Neuronal stem cell (in vitro differentiated cells): Measurements from ENCODE around the gene CACUL1.

ENCODE experiments used
- DNase-seq: peaks from one replicate; pipeline ENCODE4 v3.0.0-alpha.2; 2013; ENCODE audit warnings: low spot score
- H2AFZ ChIP-seq: one replicate; pipeline ENCODE4 v1.6.1; 2013; ENCODE audit warnings: mild to moderate bottlenecking, low read length, inconsistent platforms
- H2AK5ac ChIP-seq: 2 replicates; pipeline ENCODE4 v1.6.1; 2013; ENCODE audit warnings: low read depth, mild to moderate bottlenecking, inconsistent platforms, low read length, moderate library complexity, mixed read lengths
- H2BK120ac ChIP-seq: 2 replicates; pipeline ENCODE4 v1.6.1; 2013; ENCODE audit warnings: low read depth, mild to moderate bottlenecking, inconsistent platforms, low read length, moderate library complexity, mixed read lengths
- H2BK12ac ChIP-seq: one replicate; pipeline ENCODE4 v1.6.1; 2013; ENCODE audit warnings: low read length, inconsistent platforms
- H2BK15ac ChIP-seq: 2 replicates; pipeline ENCODE4 v1.6.1; 2013; ENCODE audit warnings: mild to moderate bottlenecking, low read length, inconsistent platforms, mixed read lengths
- H2BK5ac ChIP-seq: one replicate; pipeline ENCODE4 v1.6.1; 2013; ENCODE audit warnings: inconsistent platforms, mild to moderate bottlenecking, low read length, moderate library complexity
- H3K14ac ChIP-seq: one replicate; pipeline ENCODE4 v1.6.1; 2013; ENCODE audit warnings: low read length, inconsistent platforms
- H3K18ac ChIP-seq: 2 replicates; pipeline ENCODE4 v1.6.1; 2013; ENCODE audit warnings: low read length, inconsistent platforms
- H3K23ac ChIP-seq: 2 replicates; pipeline ENCODE4 v1.6.1; 2013; ENCODE audit warnings: low read depth, mild to moderate bottlenecking, mixed read lengths, low read length, inconsistent platforms; ENCODE audit not compliant: poor library complexity
- H3K27ac ChIP-seq: replicated peaks from 3 replicates; pipeline ENCODE4 v1.5.1; 2013; ENCODE audit warnings: low read length, inconsistent platforms
- H3K27me3 ChIP-seq, 3 experiments: 2 replicates each; pipeline ENCODE4 v1.6.1; 2013; ENCODE audit warnings: low read length in 3 of 3, mild to moderate bottlenecking in 2 of 3, inconsistent platforms in 1 of 3, low read depth in 1 of 3, mixed read lengths in 1 of 3, moderate library complexity in 1 of 3; ENCODE audit not compliant: control insufficient read depth in 3 of 3, insufficient read depth in 3 of 3
- H3K36me3 ChIP-seq, 2 donors: replicated peaks in 1 of 2; 2 replicates each; pipeline ENCODE4 v1.6.1; 2013; ENCODE audit warnings: low read length in 2 of 2; ENCODE audit not compliant: control insufficient read depth in 2 of 2, insufficient read depth in 2 of 2
- H3K4ac ChIP-seq: 2 replicates; pipeline ENCODE4 v1.6.1; 2013; ENCODE audit warnings: inconsistent platforms, mild to moderate bottlenecking, low read length, moderate library complexity
- H3K4me1 ChIP-seq, 2 donors: 1 replicate in 1 of 2; 2 replicates in 1 of 2; pipeline ENCODE4 v1.6.1; 2013; ENCODE audit warnings: low read length in 2 of 2, low read depth in 1 of 2; ENCODE audit not compliant: control insufficient read depth in 2 of 2, insufficient read depth in 1 of 2
- H3K4me2 ChIP-seq: one replicate; pipeline ENCODE4 v1.6.1; 2013; ENCODE audit warnings: mild to moderate bottlenecking, low read length, inconsistent platforms; ENCODE audit not compliant: insufficient read depth, poor library complexity, severe bottlenecking
- H3K4me3 ChIP-seq, 2 donors: 2 replicates each; pipeline ENCODE4 v1.5.1; 2013; ENCODE audit warnings: low read length in 2 of 2, mild to moderate bottlenecking in 2 of 2, inconsistent platforms in 1 of 2, moderate library complexity in 1 of 2
- H3K79me1 ChIP-seq: one replicate; pipeline ENCODE4 v1.6.1; 2013; ENCODE audit warnings: low read depth, mild to moderate bottlenecking, inconsistent platforms, low read length, moderate library complexity
- H3K9ac ChIP-seq: one replicate; pipeline ENCODE4 v1.6.1; 2013; ENCODE audit warnings: mild to moderate bottlenecking, low read depth, low read length, inconsistent platforms; ENCODE audit not compliant: poor library complexity
- H3K9me3 ChIP-seq, 2 donors: replicated peaks in 1 of 2; 2 replicates each; pipeline versions ENCODE3 to v1.6.1; 2013; ENCODE audit warnings: low read length in 2 of 2, mild to moderate bottlenecking in 2 of 2, inconsistent platforms in 1 of 2, low read depth in 1 of 2, mixed read lengths in 1 of 2, moderate library complexity in 1 of 2; ENCODE audit not compliant: control insufficient read depth in 2 of 2, insufficient read depth in 1 of 2
- H4K8ac ChIP-seq: one replicate; pipeline ENCODE4 v1.6.1; 2013; ENCODE audit warnings: low read depth, mild to moderate bottlenecking, inconsistent platforms, low read length, moderate library complexity
- H4K91ac ChIP-seq: one replicate; pipeline ENCODE4 v1.6.1; 2013; ENCODE audit warnings: low read length, low read depth, mild to moderate bottlenecking, inconsistent platforms; ENCODE audit not compliant: poor library complexity
- WGBS, 2 donors: extraction: QIAGEN DNeasy Blood & Tissue Kit; methylation state at CpG; one replicate each; pipeline ENCODE4 v1.1.7; 2013; ENCODE audit warnings: missing lambda C conversion rate in 2 of 2, mixed read lengths in 1 of 2; ENCODE audit not compliant: insufficient read length in 2 of 2, insufficient replicate concordance in 1 of 2; ENCODE audit errors: extremely low coverage in 2 of 2; 5-methylcytosine and 5-hydroxymethylcytosine counted together

The CACUL1 gene

DNA sequence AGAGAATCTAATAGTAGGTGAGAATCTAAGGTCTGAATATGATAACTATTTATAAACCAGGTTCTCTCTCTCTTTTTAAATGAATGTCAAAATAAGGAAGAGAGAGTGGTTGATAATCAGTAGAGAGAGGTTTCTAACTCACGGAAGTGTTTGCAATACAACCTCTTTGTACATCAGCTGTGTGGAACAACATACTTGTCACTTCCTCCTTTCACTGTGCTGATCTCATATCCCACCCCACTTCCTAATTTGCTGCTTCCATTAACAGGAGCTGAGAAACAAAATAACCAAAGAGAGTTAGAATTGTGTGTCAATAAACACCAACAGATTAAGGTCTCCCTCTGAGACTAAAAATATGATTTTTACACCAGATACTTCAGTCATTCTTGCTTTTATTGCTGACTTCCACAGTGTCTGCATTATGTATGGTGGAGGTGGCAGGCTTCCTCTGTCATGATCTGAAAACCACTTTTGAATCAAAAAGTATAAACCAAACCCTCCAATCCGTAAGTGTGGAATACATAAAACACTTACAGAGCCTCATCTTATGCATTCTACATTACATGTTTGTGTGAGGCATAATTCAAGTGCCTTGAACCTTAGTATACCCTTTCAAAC is 25.0 kb downstream of the CACUL1 start:
- H4K8ac ChIP-seq = no peak overlapping the region
- no peak overlapping the region for H3K23ac ChIP-seq
- H3K79me1 ChIP-seq = peaks cover 2% of the 10 kb centered on the region
- no peak for DNase-seq
- H3K14ac ChIP-seq = no peak overlapping the region
- no peak overlapping the region for H4K91ac ChIP-seq
- H3K18ac ChIP-seq = no peak overlapping the region
- H2BK15ac ChIP-seq = no peak overlapping the region
- H3K9ac ChIP-seq = no peak overlapping the region
- H3K4me3 ChIP-seq = no peak overlapping the region
- no CpG with 5 or more reads among the region's 2 CpGs for WGBS, 2 donors
- H3K4ac ChIP-seq = no peak overlapping the region
- peaks cover 0 to 45% of the 10 kb centered on the region in 2 donors for H3K36me3 ChIP-seq
- H2BK120ac ChIP-seq = no peak overlapping the region
- no peak overlapping the region for H3K4me2 ChIP-seq
- no peaks in the 10 kb centered on the region for H3K27me3 ChIP-seq
- H3K9me3 ChIP-seq = no peaks in the 10 kb centered on the region
- H2AK5ac ChIP-seq = no peak overlapping the region
- peaks cover 0 to 2% of the 10 kb centered on the region in 2 donors for H3K4me1 ChIP-seq
- H2BK12ac ChIP-seq = no peak overlapping the region
- no peak overlapping the region for H2AFZ ChIP-seq
- no peak overlapping the region for H3K27ac ChIP-seq
- no peak overlapping the region for H2BK5ac ChIP-seq

DNA sequence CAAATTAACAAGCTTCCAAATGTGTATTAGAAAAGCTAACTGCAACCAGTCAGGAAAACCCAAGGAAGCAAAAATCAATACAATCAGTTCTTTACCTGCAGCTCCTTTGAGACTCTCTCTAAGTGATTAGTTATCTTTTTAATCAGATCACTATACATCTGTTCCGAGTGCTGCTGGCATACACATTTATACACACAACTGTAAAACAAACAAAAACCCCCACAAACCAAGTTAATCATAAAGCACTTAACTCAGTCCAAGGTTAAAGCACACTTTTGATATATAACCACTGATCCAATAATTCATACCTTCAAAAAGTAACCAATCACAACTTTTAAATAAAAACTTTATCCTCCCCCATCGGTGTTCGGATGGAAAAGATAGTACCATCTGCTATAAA is 25.6 kb downstream of the CACUL1 start:
- no peak overlapping the region for H4K91ac ChIP-seq
- DNase-seq = no peak
- no peak overlapping the region for H3K9ac ChIP-seq
- no peak overlapping the region for H3K18ac ChIP-seq
- H3K27me3 ChIP-seq = no peaks in the 10 kb centered on the region
- H2BK12ac ChIP-seq = no peak overlapping the region
- no peak overlapping the region for H3K27ac ChIP-seq
- H2BK120ac ChIP-seq = no peak overlapping the region
- H3K23ac ChIP-seq = no peak overlapping the region
- H3K4me2 ChIP-seq = no peak overlapping the region
- H3K4me3 ChIP-seq = no peak overlapping the region
- H2BK15ac ChIP-seq = no peak overlapping the region
- WGBS, 2 donors = no CpG with 5 or more reads among the region's 3 CpGs
- H2AK5ac ChIP-seq = no peak overlapping the region
- peaks cover 0 to 2% of the 10 kb centered on the region in 2 donors for H3K4me1 ChIP-seq
- H3K9me3 ChIP-seq = no peaks in the 10 kb centered on the region
- peaks cover 0 to 48% of the 10 kb centered on the region in 2 donors for H3K36me3 ChIP-seq
- no peak overlapping the region for H3K4ac ChIP-seq
- H3K79me1 ChIP-seq = peaks cover 2% of the 10 kb centered on the region
- no peak overlapping the region for H2AFZ ChIP-seq
- H4K8ac ChIP-seq = no peak overlapping the region
- H2BK5ac ChIP-seq = no peak overlapping the region
- no peak overlapping the region for H3K14ac ChIP-seq

DNA sequence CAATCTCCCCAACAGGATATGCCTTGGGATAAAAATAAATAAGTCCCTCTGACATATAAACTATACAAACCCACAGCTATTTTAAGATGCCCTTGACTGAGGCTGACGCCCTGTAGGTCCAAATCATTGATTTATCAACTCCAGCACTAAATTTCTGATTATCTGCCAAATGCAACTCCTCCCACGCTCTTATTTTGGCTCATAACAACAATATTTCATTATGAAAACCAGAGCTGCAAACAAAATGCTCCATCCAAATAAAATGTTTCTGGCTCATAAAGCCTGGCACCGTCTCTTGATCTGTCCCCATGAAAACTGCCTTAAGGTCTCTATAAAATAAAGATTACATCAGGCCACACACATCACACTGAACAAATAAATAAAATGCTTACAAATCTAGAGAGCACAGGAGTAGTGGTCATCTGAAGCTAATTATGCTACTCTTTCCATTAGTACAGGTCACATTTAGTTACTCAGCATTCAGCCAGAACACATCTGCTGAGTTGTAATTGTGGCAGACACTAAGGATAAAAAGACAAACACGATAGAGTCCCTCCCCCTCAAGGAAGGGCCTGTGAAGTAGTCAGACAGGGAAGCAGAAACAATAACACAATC is 28.8 kb downstream of the CACUL1 start:
- Histone ChIP-seq H3K18ac (no peak overlapping the region), H2BK5ac (no peak overlapping the region), H2BK120ac (no peak overlapping the region), H3K79me1 (peaks cover 4% of the 10 kb centered on the region), H3K4me1 (peaks cover 0 to 2% of the 10 kb centered on the region in 2 donors), H3K36me3 (peaks cover 0 to 50% of the 10 kb centered on the region in 2 donors), H3K9ac (no peak overlapping the region), H3K27ac (no peak overlapping the region), H3K14ac (no peak overlapping the region), H3K9me3 (no peaks in the 10 kb centered on the region), H2AFZ (no peak overlapping the region), H4K8ac (no peak overlapping the region), H2BK12ac (no peak overlapping the region), H2BK15ac (no peak overlapping the region), H4K91ac (no peak overlapping the region), H2AK5ac (no peak overlapping the region), H3K4me3 (no peak overlapping the region), H3K4ac (no peak overlapping the region), H3K27me3 (no peaks in the 10 kb centered on the region), H3K4me2 (no peak overlapping the region), H3K23ac (no peak overlapping the region)
- no peak for DNase-seq
- no CpG with 5 or more reads among the region's 4 CpGs for WGBS, 2 donors

GRCh38 chr10:118723466-118723865 is 31.3 kb downstream of the CACUL1 start:
- H4K91ac ChIP-seq = no peak overlapping the region
- H2BK120ac ChIP-seq = no peak overlapping the region
- DNase-seq = no peak
- H3K4me2 ChIP-seq = no peak overlapping the region
- no peak overlapping the region for H2BK5ac ChIP-seq
- no peak overlapping the region for H3K18ac ChIP-seq
- no peaks in the 10 kb centered on the region for H3K9me3 ChIP-seq
- no peak overlapping the region for H3K9ac ChIP-seq
- H3K4me1 ChIP-seq = peaks cover 0 to 2% of the 10 kb centered on the region in 2 donors
- H2AFZ ChIP-seq = no peak overlapping the region
- H2BK12ac ChIP-seq = no peak overlapping the region
- no peak overlapping the region for H3K27ac ChIP-seq
- H3K23ac ChIP-seq = no peak overlapping the region
- H2BK15ac ChIP-seq = no peak overlapping the region
- peaks cover 4% of the 10 kb centered on the region for H3K79me1 ChIP-seq
- H2AK5ac ChIP-seq = no peak overlapping the region
- no peaks in the 10 kb centered on the region for H3K27me3 ChIP-seq
- WGBS, 2 donors = no CpG with 5 or more reads among the region's 6 CpGs
- H3K36me3 ChIP-seq = peaks cover 0 to 39% of the 10 kb centered on the region in 2 donors
- no peak overlapping the region for H3K4ac ChIP-seq
- H3K14ac ChIP-seq = no peak overlapping the region
- no peak overlapping the region for H3K4me3 ChIP-seq
- no peak overlapping the region for H4K8ac ChIP-seq
